ENCODE results near the gene CDON. TPM values are rescaled to one million over a fixed set of nuclear protein-coding genes. Genes with fewer than 3 reads are reported as not detected.

Gene CDON
- total and polyA plus RNA-seq, 9 of the 15 experiments (the other 6 are each of a cell fraction or from before 2014, with no cell fraction given) = 0.08 to 0.64 (median 0.40) TPM

GRCh38 chr11:126002181-126002580 is 60.5 kb downstream of the CDON start:
- H3K79me2 ChIP-seq (ENCODE audit: control insufficient read depth, insufficient read depth, low read length) = no peaks in the 10 kb centered on the region
- H3K9me3 ChIP-seq (replicated peaks; ENCODE audit: control insufficient read depth, insufficient read depth, low read depth, low read length) = no peaks in the 10 kb centered on the region
- no peaks in the 10 kb centered on the region for H4K20me1 ChIP-seq (replicated peaks; ENCODE audit: control insufficient read depth, insufficient read depth, low read length)
- H3K4me3 ChIP-seq = no peak overlapping the region
- in situ Hi-C loops (cut with MboI) = no loop called here
- BruUV-seq (replicated peaks) = no TSS peak
- H3K4me1 ChIP-seq (replicated peaks in 1 of 2; ENCODE audit: control insufficient read depth in 2 of 2, insufficient read depth in 2 of 2, low read length in 2 of 2) = no peaks in the 10 kb centered on the region
- no peak overlapping the region for H2AFZ ChIP-seq (ENCODE audit: low read depth, low read length)
- H3K4me2 ChIP-seq (ENCODE audit: insufficient read depth, low read length) = no peak overlapping the region
- no peak overlapping the region for H3K9ac ChIP-seq (ENCODE audit: insufficient read depth in 1 of 2, low read depth in 2 of 2, low read length in 2 of 2)
- ATAC-seq (no peak), FAIRE-seq (no peak), DNase-seq (ENCODE audit: extremely low read depth in 1 of 4, low spot score in 3 of 4) (no peak)
- H3K27me3 ChIP-seq (ENCODE audit: control insufficient read depth in 2 of 2, insufficient read depth in 2 of 2, low read length in 2 of 2) = peaks cover 2 to 15% of the 10 kb centered on the region in 2 experiments
- H3K36me3 ChIP-seq (ENCODE audit: control insufficient read depth, insufficient read depth, low read length) = no peaks in the 10 kb centered on the region
- peaks cover 5% of the 10 kb centered on the region for H3K9me1 ChIP-seq (ENCODE audit: control insufficient read depth, insufficient read depth, low read length)
- no peak for TF ChIP-seq MAZ (CRISPR knock-in tag; conservative IDR thresholded peaks at IDR 0.05 in 1 of 2, IDR thresholded peaks at IDR 0.05 in 1 of 2)
- no peak for TF ChIP-seq LCOR (CRISPR knock-in tag; IDR thresholded peaks at IDR 0.05)
- no peak for TF ChIP-seq FOSL1 (tag; conservative IDR thresholded peaks at IDR 0.05)
- TF ChIP-seq MBD2 (IDR thresholded peaks at IDR 0.05; ENCODE audit: borderline replicate concordance, low read depth) = no peak
- intact Hi-C loops (cut with micrococcal nuclease) = no loop called here
- WGBS (ENCODE audit: insufficient coverage, low coverage, missing lambda C conversion rate) = 0% methylated on average over 4 of the region's 4 CpGs
- no peak overlapping the region for H3K27ac ChIP-seq (ENCODE audit: extremely low read depth, low read depth, low read length)
- CTCF ChIA-PET (ENCODE audit: low intra/inter-chr PET ratio) = no interaction called here
- POLR2A ChIA-PET = interaction anchor here (0.6 kb wide), 1 partner anchor 62 kb away, joined by 3 read pairs; no protein-coding TSS in a partner anchor

- no peaks in the 10 kb centered on the region for H3K4me1 ChIP-seq (replicated peaks in 1 of 2; ENCODE audit: control insufficient read depth in 2 of 2, insufficient read depth in 2 of 2, low read length in 2 of 2)
- no peak overlapping the region for H2AFZ ChIP-seq (ENCODE audit: low read depth, low read length)
- FAIRE-seq (no peak), DNase-seq (ENCODE audit: extremely low read depth in 1 of 4, low spot score in 3 of 4) (no peak), ATAC-seq (no peak)
- H3K9ac ChIP-seq (ENCODE audit: insufficient read depth in 1 of 2, low read depth in 2 of 2, low read length in 2 of 2) = no peak overlapping the region
- peaks cover 5% of the 10 kb centered on the region for H3K9me1 ChIP-seq (ENCODE audit: control insufficient read depth, insufficient read depth, low read length)
- H3K4me2 ChIP-seq (ENCODE audit: insufficient read depth, low read length) = no peak overlapping the region
- no peak overlapping the region for H3K27ac ChIP-seq (ENCODE audit: extremely low read depth, low read depth, low read length)
- no TSS peak for BruUV-seq (replicated peaks)
- H4K20me1 ChIP-seq (replicated peaks; ENCODE audit: control insufficient read depth, insufficient read depth, low read length) = no peaks in the 10 kb centered on the region
- no peaks in the 10 kb centered on the region for H3K79me2 ChIP-seq (ENCODE audit: control insufficient read depth, insufficient read depth, low read length)
- ChIA-PET POLR2A (no interaction called here), CTCF (ENCODE audit: low intra/inter-chr PET ratio) (no interaction called here)
- peaks cover 7 to 15% of the 10 kb centered on the region in 2 experiments for H3K27me3 ChIP-seq (ENCODE audit: control insufficient read depth in 2 of 2, insufficient read depth in 2 of 2, low read length in 2 of 2)
- no peak overlapping the region for H3K4me3 ChIP-seq
- H3K36me3 ChIP-seq (ENCODE audit: control insufficient read depth, insufficient read depth, low read length) = no peaks in the 10 kb centered on the region
- WGBS (ENCODE audit: insufficient coverage, low coverage, missing lambda C conversion rate) = 2% methylated on average over 6 of the region's 6 CpGs
- no peaks in the 10 kb centered on the region for H3K9me3 ChIP-seq (replicated peaks; ENCODE audit: control insufficient read depth, insufficient read depth, low read depth, low read length)
- intact Hi-C loops (cut with micrococcal nuclease) (no loop called here), in situ Hi-C loops (cut with MboI) (no loop called here)
- TF ChIP-seq THAP12 (CRISPR knock-in tag; IDR thresholded peaks at IDR 0.05) (no peak), PCBP1 (IDR thresholded peaks at IDR 0.05; ENCODE audit: low read depth, low read length, poor library complexity, severe bottlenecking) (no peak), RFX7 (CRISPR knock-in tag; IDR thresholded peaks at IDR 0.05) (no peak), GTF2F1 (IDR thresholded peaks at IDR 0.05; ENCODE audit: low read depth, low read length) (no peak), TBL1XR1 (IDR thresholded peaks at IDR 0.05; ENCODE audit: low read length in 2 of 2) (no peak), CEBPG (CRISPR knock-in tag; IDR thresholded peaks at IDR 0.05) (no peak), CEBPG (tag; conservative IDR thresholded peaks at IDR 0.05 in 1 of 2, IDR thresholded peaks at IDR 0.05 in 1 of 2) (no peak), ETV6 (IDR thresholded peaks at IDR 0.05; ENCODE audit: borderline replicate concordance in 1 of 2, low read depth in 2 of 2, low read length in 1 of 2) (no peak), ETV6 (CRISPR knock-in tag; IDR thresholded peaks at IDR 0.05; ENCODE audit: borderline replicate concordance) (no peak), NCOA2 (IDR thresholded peaks at IDR 0.05; ENCODE audit: partially characterized antibody in 2 of 2) (no peak)
Observed at GRCh38 chr11:125999234-125999880, 63.3 kb downstream of the CDON start.
